GM18873 (cell line): Measurements from ENCODE around the gene FGFBP1.

ENCODE experiments used
- ATAC-seq: cut with Tn5 transposase; IDR thresholded peaks from one replicate; pipeline ENCODE4 v1.9.1; 2021; ENCODE audit warnings: mild to moderate bottlenecking, moderate library complexity, moderate number of reproducible peaks; ENCODE audit not compliant: unreplicated experiment, low FRiP score

FGFBP1 gene

GRCh38 chr4:15938640-15939039, at the start of gene FGFBP1:
Gene FGFBP1, minus strand, starts transcription at chr4:15938740. Its CDS starts 2,108 bp downstream, at chr4:15936632.
- no peak for ATAC-seq

- ATAC-seq = no peak
These were observed 49.7 kb upstream of the FGFBP1 start for GRCh38 chr4:15988222-15988621.

GRCh38 chr4:15986907-15987306, 48.4 kb upstream of the FGFBP1 start:
- no peak for ATAC-seq

- no peak for ATAC-seq
These were observed 45.1 kb upstream of the FGFBP1 start for GRCh38 chr4:15983610-15984009.

- no peak for ATAC-seq
These were observed 44.4 kb upstream of the FGFBP1 start for GRCh38 chr4:15982842-15983524.

- ATAC-seq = no peak
These were observed 38.2 kb upstream of the FGFBP1 start for GRCh38 chr4:15976456-15977447.

- ATAC-seq = no peak
These were observed 32.7 kb upstream of the FGFBP1 start for GRCh38 chr4:15971068-15971801.

- no peak for ATAC-seq
These were observed 30.2 kb upstream of the FGFBP1 start for GRCh38 chr4:15968551-15969300.

GRCh38 chr4:15965325-15965724, 26.8 kb upstream of the FGFBP1 start:
- no peak for ATAC-seq

- no peak for ATAC-seq
These were observed 25.6 kb upstream of the FGFBP1 start for GRCh38 chr4:15964159-15964558.

GRCh38 chr4:15963576-15963975, 25.0 kb upstream of the FGFBP1 start:
- no peak for ATAC-seq

- ATAC-seq = no peak
These were observed 24.5 kb upstream of the FGFBP1 start, which contains the start of gene FGFBP2 for GRCh38 chr4:15963001-15963451. Gene FGFBP2, minus strand, starts transcription at chr4:15963175. Its CDS starts 46 bp downstream, at chr4:15963129.

GRCh38 chr4:15961781-15962510, 23.4 kb upstream of the FGFBP1 start:
- ATAC-seq = no peak

- no peak for ATAC-seq
These were observed 20.0 kb upstream of the FGFBP1 start for GRCh38 chr4:15958562-15958961.

GRCh38 chr4:15956179-15956850, 17.8 kb upstream of the FGFBP1 start:
- peak; percentile 93 for ATAC-seq

GRCh38 chr4:15955670-15956069, 17.1 kb upstream of the FGFBP1 start:
- no peak for ATAC-seq

- no peak for ATAC-seq
These were observed 15.1 kb upstream of the FGFBP1 start for GRCh38 chr4:15953625-15954024.

GRCh38 chr4:15951781-15952180, 13.2 kb upstream of the FGFBP1 start:
- no peak for ATAC-seq

GRCh38 chr4:15948826-15949225, 10.3 kb upstream of the FGFBP1 start:
- ATAC-seq = no peak
